GM18520 (cell line): ENCODE results near the gene CYB561.
A peak's percentile ranks its signal among the peaks of the same experiment; 100 is the strongest.
"Not testable (repeated sequence)": the region's sequence is repeated elsewhere in the genome, so short reads cannot be mapped to it uniquely, and the experiment has no call there.

Experiments used
- ATAC-seq: cut with Tn5 transposase; IDR thresholded peaks from one replicate; pipeline ENCODE4 v1.9.1; 2021; ENCODE audit not compliant: unreplicated experiment

Gene CYB561

DNA sequence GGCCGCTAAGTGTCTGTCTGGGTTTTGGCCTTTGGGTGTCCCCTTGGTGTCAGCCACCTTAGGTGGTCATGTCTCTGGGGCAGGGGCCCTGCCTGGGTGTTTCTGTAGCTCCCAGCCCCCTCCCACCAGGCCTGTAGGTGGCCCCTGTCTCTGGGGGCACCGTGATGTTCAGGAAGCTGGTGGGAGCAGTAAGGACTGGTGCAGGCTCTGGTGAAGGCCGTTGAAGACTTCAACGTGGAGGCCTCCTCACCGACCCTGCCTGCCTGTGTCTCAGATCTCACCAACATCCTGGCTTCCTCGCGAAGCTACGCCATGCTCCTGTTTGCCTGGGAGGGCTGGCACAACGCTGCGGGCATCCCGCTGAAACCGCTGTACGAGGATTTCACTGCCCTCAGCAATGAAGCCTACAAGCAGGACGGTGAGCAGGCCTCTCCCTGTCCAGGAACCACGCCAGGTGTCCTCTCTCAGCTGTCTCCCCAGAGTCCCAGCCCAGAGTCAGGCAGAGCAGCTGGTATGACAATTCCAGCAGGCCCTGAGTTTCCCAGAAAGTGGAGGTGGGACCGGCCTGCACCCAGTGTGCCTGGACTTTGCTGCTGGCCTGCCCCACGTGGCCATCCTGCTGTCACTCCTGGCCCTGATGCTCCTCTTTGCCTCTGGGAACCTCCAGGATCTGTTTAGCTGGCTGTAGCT is 33.5 kb upstream of the CYB561 start:
- ATAC-seq, result no peak

- peak; percentile 46 for ATAC-seq
These were observed 32.8 kb upstream of the CYB561 start for GRCh38 chr17:63478814-63479494.

DNA sequence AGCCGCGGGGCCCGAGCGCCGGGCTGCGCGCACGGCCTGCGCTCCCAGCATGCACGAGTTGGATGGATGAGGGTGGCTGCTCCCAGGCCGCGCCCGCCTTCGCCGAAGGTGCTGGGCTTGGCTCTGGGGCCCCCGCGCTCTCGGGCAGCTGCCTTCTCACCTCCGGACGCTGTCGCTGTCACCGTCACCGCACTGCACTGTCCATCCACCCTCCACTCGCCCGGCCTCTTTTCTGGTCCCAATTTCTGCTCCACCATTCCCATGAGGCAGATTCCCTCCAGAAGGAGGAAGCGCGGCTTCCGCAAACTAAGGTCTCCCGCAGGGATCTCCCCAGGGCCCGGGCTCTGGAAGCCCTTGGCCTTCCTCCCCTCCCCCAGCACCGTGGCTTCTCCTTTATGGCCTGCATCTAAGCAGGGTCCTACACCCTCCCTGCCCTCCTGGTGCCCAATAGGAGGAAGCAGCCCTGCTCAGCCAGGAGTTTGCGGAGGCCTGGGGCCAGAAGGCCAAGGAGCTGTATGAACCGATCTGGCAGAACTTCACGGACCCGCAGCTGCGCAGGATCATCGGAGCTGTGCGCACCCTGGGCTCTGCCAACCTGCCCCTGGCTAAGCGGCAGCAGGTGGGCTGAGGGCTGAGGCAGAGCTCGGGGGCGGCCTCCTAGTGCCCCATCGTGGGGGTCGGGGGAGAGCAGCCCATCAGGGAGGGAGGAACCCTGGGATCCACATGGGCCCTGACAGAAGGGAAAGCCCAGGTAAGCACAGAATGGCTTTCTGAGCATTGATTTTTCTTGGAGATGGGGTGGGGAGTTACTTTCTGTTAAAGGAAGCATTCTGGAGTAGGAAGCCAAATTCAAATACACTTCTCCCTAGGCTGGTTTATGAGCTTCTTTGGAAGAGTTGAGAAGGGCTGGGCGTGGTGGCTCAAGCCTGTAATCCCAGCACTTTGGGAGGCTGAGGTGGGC is 31.7 kb upstream of the CYB561 start:
- no peak for ATAC-seq

DNA sequence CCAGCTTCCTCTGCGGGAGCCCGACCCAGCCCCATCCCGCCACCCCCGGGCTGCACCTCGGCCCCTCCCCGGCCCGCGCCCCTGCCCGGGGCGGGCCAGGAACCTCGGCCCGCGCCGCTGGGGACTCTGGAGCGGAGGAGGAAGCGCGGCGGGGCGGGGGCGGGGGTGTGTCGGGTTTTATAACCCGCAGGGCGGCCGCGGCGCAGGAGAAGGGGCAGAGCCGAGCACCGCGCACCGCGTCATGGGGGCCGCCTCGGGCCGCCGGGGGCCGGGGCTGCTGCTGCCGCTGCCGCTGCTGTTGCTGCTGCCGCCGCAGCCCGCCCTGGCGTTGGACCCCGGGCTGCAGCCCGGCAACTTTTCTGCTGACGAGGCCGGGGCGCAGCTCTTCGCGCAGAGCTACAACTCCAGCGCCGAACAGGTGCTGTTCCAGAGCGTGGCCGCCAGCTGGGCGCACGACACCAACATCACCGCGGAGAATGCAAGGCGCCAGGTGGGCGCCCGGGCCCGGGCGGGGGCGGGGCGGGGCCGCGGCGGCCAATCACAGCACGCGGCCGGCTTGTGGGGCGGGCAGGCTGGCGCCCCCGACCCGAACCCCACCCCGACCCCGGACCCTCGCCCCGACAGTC is 30.9 kb upstream of the CYB561 start, which contains the start of gene ACE:
Gene ACE, plus strand, starts transcription at position 208 of the 626 bp plus-strand sequence. Its CDS starts 34 bp downstream, at position 242.
- ATAC-seq, result no peak

DNA sequence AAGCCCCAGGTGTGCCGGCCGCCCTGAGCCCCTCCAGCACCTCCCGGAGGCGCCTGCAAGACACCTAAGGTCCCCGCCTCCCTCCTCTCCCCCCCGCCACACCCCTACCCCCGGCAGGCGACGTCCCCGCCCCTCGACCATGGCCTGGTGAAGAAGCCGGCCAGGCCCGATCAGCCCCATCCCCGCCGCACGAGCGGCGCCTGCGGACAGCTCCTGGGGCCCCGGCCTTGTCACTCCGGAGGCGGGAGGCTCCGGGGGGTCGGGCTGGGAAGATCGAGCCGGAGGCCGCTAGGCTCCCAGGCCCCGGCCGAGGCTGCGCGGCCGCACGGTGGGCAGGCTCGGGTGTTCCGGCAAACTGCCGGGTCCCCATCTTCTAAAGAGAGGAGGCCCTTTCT is 30.4 kb upstream of the CYB561 start:
- no peak for ATAC-seq

DNA sequence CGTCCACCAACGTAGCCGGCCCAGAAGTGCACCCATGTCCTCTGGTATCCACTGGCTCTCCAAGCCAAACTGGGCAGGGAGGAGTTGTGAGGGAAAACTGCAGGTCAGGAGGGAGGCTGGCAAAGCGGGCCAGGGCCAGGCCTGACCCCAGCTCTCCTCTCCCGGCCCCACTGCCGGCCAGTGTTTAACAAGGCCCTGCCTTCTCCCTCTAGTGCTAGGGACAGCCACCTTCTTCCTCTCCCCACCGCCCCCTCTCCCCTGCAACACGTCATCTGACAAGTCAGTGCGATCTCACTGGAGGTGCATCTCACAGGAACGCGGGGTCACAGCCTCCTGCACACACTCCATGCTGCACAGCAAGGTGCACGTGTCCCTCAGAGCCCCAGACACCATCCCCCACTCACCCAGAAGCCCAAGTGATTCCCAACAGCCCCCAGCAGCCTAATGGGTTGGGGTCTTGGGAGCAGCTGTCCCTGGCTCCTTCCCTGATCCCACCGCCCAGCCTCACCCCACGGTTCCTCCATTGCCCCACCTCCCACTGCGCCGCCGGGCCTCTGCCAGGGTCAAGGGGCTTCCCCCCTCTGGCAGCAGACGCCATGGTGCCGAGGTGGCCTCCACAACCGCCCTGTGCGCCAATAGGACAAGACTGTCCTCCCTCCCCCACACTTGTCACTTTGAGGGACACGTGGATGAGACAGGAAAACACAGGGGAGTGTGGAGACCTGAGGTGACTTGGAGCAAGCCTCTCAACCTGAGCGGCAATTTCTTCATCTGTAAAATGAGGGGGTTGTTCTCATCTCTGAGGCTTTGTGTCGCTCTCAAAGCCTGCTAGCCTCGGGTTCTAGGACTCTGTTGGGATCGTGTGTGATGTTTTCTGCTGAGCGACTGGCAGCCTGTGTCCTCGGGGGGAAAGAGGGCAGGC is 29.6 kb upstream of the CYB561 start:
- no peak for ATAC-seq

GRCh38 chr17:63474586-63475460 is 28.7 kb upstream of the CYB561 start:
- ATAC-seq, result no peak

- no peak for ATAC-seq
These were observed 28.1 kb upstream of the CYB561 start for GRCh38 chr17:63474174-63474573.

GRCh38 chr17:63468099-63468498 is 22.0 kb upstream of the CYB561 start:
- not testable (repeated sequence) for ATAC-seq

GRCh38 chr17:63464691-63465236 is 18.7 kb upstream of the CYB561 start:
- ATAC-seq, result no peak

DNA sequence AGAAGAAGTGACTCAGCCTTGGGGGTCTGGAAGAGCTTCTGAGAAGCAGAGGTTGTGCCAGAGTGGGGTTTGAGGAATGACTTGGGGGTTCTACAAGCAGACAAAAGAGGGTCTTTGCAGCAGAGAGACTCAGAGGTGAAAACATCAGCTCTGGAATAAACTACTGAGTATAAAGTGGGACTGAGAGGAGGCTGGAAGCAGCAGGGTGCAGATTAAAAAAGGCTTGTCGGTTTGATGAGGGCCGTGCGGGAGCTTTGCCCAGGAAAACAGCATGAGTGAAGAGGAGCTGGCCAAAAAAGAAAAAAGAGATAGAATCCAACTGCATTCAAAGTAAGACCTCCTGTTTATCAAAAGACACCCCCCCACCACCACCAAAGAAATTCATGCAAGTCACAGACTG is 17.7 kb upstream of the CYB561 start:
- ATAC-seq, result no peak

- ATAC-seq, result no peak
These were observed 13.9 kb upstream of the CYB561 start for GRCh38 chr17:63460018-63460417.

- ATAC-seq, result no peak
These were observed 12.4 kb upstream of the CYB561 start for GRCh38 chr17:63458478-63458877.

GRCh38 chr17:63455417-63455816 is 9.3 kb upstream of the CYB561 start:
- ATAC-seq, result no peak

DNA sequence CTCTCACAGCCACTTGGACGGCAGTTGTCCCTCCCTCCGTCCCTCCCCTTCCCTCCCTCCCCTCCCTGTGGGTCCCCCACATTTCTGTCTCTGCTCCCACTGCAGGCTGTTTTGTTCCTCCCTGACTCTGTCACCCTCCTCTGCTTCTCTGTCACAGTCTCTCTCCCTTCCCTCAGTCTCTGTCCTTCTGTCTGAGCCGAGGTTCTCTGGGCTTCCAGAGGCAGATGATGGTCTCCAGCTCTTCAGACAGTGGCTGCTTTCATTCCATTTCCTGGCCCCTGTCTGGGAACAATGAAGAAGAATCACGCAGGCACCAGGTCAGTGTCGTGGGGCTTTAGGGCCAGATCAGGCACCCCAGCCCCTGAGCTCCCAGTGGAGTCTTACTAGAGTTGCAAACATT is 8.8 kb upstream of the CYB561 start:
- no peak for ATAC-seq

GRCh38 chr17:63454357-63454756 is 8.3 kb upstream of the CYB561 start:
- not testable (repeated sequence) for ATAC-seq

DNA sequence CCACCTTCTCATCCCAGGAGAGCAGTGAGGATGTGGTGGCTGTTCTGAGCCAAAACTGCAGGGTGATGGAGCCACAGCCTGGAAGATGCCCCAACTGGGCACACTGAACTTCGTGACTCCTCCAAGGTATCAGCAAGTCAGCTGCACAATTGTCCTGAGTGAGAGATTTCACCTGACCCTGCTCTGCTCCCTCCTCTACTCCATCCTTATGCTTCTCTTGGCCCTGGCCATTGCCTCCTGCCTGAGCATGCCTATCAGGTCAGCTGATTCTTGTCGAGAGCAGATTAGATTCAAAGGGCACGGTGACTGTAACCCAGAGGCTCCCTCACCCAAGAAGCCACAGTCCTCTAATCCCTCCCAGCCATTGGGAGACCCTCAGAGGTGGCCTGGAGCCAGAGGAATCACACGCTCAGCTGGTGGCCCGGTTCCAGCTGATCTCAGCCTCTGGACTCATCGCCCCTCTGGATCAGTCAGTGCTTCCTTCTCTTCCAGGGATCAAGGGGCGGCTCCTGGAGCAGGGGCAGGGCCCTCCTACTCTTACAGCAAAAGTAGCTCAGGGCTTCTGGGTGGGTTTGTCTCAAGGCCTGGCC is 7.0 kb upstream of the CYB561 start:
- no peak for ATAC-seq
